SJSA1 (cell line): ENCODE measurements around the gene FOXL1. TPM values are rescaled to one million over a fixed set of nuclear protein-coding genes. Genes with fewer than 3 reads are reported as not detected.

Source experiments
- DNase-seq, 2 experiments: peaks; one replicate each; pipeline ENCODE4 v3.0.0-alpha.2; 2015 to 2020; ENCODE audit warnings: low spot score in 2 of 2, low read depth in 1 of 2
- H3K27ac ChIP-seq: fragments of 250-450 bp; sonication (Bioruptor Pico); 2 replicates; pipeline ENCODE4 v1.5.1; 2020; ENCODE audit warnings: mild to moderate bottlenecking, moderate library complexity
- H3K27me3 ChIP-seq: fragments of 250-450 bp; sonication (Bioruptor Pico); replicated peaks from 2 replicates; pipeline ENCODE4 v1.5.1; 2020; ENCODE audit warnings: mild to moderate bottlenecking, moderate library complexity
- H3K36me3 ChIP-seq: fragments of 250-450 bp; sonication (Bioruptor Pico); 2 replicates; pipeline ENCODE4 v1.5.1; 2020; ENCODE audit warnings: mild to moderate bottlenecking
- H3K4me1 ChIP-seq: fragments of 250-450 bp; sonication (Bioruptor Pico); replicated peaks from 2 replicates; pipeline ENCODE4 v1.6.1; 2021; ENCODE audit warnings: mild to moderate bottlenecking
- H3K4me3 ChIP-seq: fragments of 250-450 bp; sonication (Bioruptor Pico); 2 replicates; pipeline ENCODE4 v1.5.1; 2020; ENCODE audit warnings: mild to moderate bottlenecking
- H3K9me3 ChIP-seq: fragments of 250-450 bp; sonication (Bioruptor Pico); replicated peaks from 2 replicates; pipeline ENCODE4 v1.5.1; 2020; ENCODE audit warnings: mild to moderate bottlenecking
- total RNA-seq: library from RNA; depleted of rRNA; stranded (reverse); fragments of >200 nt; shearing (Covaris generic); gene quantifications from 2 replicates; pipeline ENCODE4 v1.2.3, GENCODE V29; 2014

The FOXL1 gene
- total RNA-seq, 1 experiment from 2014 or later = 43.2 TPM

DNA sequence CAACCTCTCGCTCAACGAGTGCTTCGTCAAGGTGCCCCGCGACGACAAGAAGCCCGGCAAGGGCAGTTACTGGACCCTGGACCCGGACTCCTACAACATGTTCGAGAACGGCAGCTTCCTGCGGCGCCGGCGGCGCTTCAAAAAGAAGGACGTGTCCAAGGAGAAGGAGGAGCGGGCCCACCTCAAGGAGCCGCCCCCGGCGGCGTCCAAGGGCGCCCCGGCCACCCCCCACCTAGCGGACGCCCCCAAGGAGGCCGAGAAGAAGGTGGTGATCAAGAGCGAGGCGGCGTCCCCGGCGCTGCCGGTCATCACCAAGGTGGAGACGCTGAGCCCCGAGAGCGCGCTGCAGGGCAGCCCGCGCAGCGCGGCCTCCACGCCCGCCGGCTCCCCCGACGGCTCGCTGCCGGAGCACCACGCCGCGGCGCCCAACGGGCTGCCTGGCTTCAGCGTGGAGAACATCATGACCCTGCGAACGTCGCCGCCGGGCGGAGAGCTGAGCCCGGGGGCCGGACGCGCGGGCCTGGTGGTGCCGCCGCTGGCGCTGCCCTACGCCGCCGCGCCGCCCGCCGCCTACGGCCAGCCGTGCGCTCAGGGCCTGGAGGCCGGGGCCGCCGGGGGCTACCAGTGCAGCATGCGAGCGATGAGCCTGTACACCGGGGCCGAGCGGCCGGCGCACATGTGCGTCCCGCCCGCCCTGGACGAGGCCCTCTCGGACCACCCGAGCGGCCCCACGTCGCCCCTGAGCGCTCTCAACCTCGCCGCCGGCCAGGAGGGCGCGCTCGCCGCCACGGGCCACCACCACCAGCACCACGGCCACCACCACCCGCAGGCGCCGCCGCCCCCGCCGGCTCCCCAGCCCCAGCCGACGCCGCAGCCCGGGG is 10.4 kb upstream of the FOXL1 start:
- Histone ChIP-seq H3K9me3 (0 out of 2 replicates have a peak, but pooled peaks cover 3% of the 10 kb centered on the region), H3K27me3 (no peaks in the 10 kb centered on the region), H3K27ac (peak overlapping the region; percentile 82), H3K36me3 (peaks cover 60% of the 10 kb centered on the region), H3K4me1 (peaks cover 43% of the 10 kb centered on the region), H3K4me3 (peak overlapping the region; percentile 82)
- DNase-seq = peak in 1 of 2 experiments; percentile 59

DNA sequence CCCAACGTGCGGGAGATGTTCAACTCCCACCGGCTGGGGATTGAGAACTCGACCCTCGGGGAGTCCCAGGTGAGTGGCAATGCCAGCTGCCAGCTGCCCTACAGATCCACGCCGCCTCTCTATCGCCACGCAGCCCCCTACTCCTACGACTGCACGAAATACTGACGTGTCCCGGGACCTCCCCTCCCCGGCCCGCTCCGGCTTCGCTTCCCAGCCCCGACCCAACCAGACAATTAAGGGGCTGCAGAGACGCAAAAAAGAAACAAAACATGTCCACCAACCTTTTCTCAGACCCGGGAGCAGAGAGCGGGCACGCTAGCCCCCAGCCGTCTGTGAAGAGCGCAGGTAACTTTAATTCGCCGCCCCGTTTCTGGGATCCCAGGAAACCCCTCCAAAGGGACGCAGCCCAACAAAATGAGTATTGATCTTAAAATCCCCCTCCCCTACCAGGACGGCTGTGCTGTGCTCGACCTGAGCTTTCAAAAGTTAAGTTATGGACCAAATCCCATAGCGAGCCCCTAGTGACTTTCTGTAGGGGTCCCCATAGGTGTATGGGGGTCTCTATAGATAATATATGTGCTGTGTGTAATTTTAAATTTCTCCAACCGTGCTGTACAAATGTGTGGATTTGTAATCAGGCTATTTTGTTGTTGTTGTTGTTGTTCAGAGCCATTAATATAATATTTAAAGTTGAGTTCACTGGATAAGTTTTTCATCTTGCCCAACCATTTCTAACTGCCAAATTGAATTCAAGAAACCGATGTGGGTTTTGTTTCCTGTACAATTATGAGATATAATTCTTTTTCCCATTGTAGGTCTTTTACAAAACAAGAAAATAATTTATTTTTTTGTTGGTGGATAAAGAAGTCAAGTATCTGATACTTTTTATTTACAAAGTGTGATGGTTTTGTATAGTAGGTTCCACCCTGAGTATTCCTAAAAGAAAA is 9.4 kb upstream of the FOXL1 start:
- H3K36me3 ChIP-seq = peaks cover 70% of the 10 kb centered on the region
- peak in 1 of 2 experiments; percentile 54 for DNase-seq

DNA sequence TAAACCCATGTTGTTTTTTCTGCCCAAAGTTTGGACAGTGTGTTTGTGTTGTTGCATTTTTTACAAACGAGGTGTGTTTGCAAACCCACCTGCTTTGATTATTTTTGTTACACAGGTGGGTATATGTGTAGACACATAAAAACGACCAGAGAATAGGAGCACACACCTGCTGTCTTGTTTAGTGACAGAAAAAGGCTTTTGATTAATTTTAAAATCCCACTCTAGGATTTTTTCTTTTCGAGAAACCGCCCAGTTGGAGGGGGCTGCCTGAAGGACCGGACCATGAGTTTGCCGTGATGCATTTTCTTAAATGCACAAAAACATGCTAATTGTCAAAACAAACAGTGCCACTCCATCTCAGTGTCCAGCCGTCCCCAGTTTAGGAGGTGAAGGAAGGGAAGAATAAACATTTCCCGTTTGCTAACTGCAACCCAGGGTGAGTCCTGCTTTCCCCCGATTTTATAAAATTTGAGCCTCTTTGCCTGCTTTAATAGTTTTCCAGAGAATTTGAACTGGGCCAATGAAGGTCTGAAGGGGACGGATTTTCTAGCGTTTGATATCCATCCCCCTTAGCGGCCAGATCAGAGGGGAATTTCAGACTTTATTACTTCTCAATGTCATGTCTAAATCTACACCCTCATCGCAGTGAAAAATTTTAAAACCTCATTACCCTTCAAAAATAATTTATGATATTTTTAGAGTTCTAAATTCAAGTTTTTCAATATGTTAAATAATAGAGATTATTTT is 8.5 kb upstream of the FOXL1 start:
- Histone ChIP-seq H3K36me3 (peaks cover 79% of the 10 kb centered on the region), H3K27ac (peak overlapping the region; percentile 82), H3K4me1 (peaks cover 45% of the 10 kb centered on the region), H3K27me3 (no peaks in the 10 kb centered on the region), H3K9me3 (0 out of 2 replicates have a peak, but pooled peaks cover 3% of the 10 kb centered on the region), H3K4me3 (peak overlapping the region; percentile 82)
- DNase-seq = peak in 1 of 2 experiments; percentile 65

More for the DNA sequence above, 9.4 kb upstream of the FOXL1 start:
- 0 out of 2 replicates have a peak, but pooled peaks cover 3% of the 10 kb centered on the region for H3K9me3 ChIP-seq
- H3K27me3 ChIP-seq = no peaks in the 10 kb centered on the region
- peaks cover 46% of the 10 kb centered on the region for H3K4me1 ChIP-seq
- peak overlapping the region; percentile 82 for H3K27ac ChIP-seq
- peak overlapping the region; percentile 82 for H3K4me3 ChIP-seq

DNA sequence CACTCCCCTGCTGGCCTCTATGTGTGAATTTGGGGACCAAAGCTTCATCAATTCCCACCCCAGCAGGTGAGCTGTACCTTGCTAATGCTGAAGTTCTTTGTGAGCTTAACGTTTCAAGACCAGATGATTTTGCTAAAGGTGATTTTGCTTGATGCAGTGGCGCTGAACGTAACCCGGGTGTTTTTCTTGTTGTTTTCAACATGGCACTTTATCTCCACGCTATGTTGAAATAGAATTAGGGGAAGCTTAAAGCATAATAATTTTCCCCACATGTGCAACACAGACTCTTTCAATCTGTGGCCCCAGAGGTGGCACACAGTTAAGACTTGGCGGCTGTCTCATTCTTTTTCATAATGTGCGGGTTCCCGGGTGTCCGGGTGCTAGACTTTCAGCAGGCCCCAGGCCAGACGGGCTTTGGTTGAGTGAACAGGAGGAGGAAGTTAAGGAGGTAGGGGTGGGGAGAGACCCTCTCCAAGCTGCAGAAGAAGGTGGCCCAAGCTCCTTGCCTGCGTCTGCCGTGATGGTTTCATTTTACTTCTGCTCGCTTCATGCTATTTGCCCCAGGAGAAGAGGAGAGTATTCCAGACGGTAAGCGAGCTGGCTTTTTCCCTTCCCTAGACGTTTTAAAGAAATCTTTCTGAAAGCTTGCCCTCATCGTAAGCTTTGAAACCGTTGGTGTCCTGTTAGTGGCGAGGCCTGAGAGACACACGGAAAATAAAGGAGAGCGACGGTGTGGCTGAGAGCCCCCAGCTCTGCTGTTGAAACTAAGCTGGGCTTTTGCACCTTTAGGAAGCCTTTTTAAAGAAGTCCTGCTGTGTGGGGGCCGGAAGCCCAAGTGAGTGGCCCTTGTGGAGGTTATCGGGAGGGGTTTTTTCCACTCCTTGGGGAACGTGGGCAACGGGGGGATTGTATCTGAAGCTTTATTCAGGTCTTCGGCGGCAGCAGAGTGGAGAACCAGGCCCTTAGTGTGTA is 7.5 kb upstream of the FOXL1 start:
- peak overlapping the region; percentile 82 for H3K4me3 ChIP-seq
- peaks cover 45% of the 10 kb centered on the region for H3K4me1 ChIP-seq
- H3K9me3 ChIP-seq = 0 out of 2 replicates have a peak, but pooled peaks cover 3% of the 10 kb centered on the region
- H3K27me3 ChIP-seq = no peaks in the 10 kb centered on the region
- peak in 1 of 2 experiments; percentile 70 for DNase-seq
- H3K36me3 ChIP-seq = peaks cover 89% of the 10 kb centered on the region
- peak overlapping the region; percentile 82 for H3K27ac ChIP-seq

GRCh38 chr16:86571530-86571915 is 6.8 kb upstream of the FOXL1 start:
- Histone ChIP-seq H3K27me3 (no peaks in the 10 kb centered on the region), H3K27ac (peak overlapping the region; percentile 82), H3K36me3 (peaks cover 93% of the 10 kb centered on the region), H3K4me1 (peaks cover 44% of the 10 kb centered on the region), H3K4me3 (peak overlapping the region; percentile 82), H3K9me3 (0 out of 2 replicates have a peak, but pooled peaks cover 3% of the 10 kb centered on the region)
- no peak for DNase-seq

DNA sequence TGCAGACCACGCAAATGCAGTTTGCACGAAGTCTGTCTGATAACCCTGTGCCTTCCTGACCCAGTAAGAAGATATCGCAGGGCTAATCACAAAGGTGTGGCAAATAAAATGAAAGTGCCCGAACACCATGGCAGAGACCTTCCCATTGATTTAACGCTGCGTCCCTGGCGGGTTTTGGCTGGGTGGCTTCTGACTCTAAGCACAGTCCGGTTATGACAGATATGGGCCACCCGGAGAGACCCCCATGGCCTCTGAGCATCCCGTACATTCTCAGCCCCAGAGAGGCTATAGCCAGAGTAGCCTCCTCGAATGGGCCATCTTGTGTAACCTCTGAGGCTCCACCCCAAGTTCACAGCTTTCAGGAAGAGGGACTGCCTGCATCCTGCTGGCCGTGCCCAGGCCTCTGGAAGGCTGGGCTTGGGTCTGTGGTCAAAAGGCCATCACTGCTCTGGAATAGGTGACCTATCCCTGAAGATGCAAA is 6.3 kb upstream of the FOXL1 start:
- Histone ChIP-seq H3K4me1 (peaks cover 49% of the 10 kb centered on the region), H3K9me3 (0 out of 2 replicates have a peak, but pooled peaks cover 2% of the 10 kb centered on the region), H3K4me3 (no peak overlapping the region), H3K27ac (peak overlapping the region; percentile 82; the same call in 1 of the 2 replicates), H3K36me3 (peaks cover 95% of the 10 kb centered on the region), H3K27me3 (no peaks in the 10 kb centered on the region)
- DNase-seq = no peak

DNA sequence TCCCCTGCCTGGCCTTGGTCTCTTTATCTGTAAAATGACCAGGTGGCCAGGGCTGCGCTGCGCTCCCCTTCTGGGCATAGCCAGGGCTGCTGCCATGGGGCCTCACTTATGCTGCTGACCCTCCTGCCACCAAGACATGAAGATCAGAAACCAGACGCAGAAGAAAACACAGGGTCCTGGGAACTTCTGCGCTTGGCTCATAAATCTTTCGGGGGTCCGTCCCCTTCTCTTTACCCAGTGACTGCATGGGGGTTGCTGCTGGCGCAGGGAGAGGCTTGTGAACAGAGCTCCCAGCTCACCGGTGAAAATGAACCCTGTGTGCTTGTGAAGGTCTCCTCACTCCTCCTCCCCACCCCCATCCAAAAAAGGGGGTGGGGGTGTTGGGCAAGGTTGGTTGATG is 5.7 kb upstream of the FOXL1 start:
- peaks cover 55% of the 10 kb centered on the region for H3K4me1 ChIP-seq
- H3K27me3 ChIP-seq = no peaks in the 10 kb centered on the region
- H3K4me3 ChIP-seq = no peak overlapping the region
- peak overlapping the region; percentile 82; the same call in 1 of the 2 replicates for H3K27ac ChIP-seq
- H3K36me3 ChIP-seq = peaks cover 90% of the 10 kb centered on the region
- DNase-seq = no peak
- H3K9me3 ChIP-seq = no peaks in the 10 kb centered on the region

DNA sequence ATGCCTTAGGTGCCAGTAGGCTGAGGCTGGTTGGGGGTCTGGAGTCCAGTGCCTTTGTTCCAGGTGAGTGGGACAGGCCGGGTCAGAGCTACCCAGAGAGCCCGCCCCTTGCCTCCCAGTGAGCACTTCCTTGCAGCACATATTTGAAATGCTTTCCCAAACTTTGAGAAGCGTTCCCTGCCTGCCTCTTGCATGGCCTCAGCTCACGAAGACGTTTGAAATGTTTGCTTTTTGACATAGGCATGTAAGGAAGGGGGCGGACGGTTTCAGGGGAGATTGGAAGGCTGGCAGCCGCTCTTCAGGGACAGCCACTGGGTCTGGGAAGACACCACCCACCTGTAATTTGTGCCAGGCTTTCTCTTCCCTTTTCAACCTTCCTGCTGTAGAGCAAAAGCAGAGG is 5.1 kb upstream of the FOXL1 start:
- Histone ChIP-seq H3K9me3 (no peaks in the 10 kb centered on the region), H3K4me1 (peaks cover 59% of the 10 kb centered on the region), H3K36me3 (peaks cover 84% of the 10 kb centered on the region), H3K4me3 (no peak overlapping the region), H3K27me3 (no peaks in the 10 kb centered on the region), H3K27ac (peak overlapping the region; percentile 82; the same call in 1 of the 2 replicates)
- peak in 1 of 2 experiments; percentile 71 for DNase-seq

- no peak for DNase-seq
- 0 out of 2 replicates have a peak overlapping the region, but pooled peaks have one; percentile 82 for H3K27ac ChIP-seq
- H3K9me3 ChIP-seq = no peaks in the 10 kb centered on the region
- H3K4me1 ChIP-seq = peaks cover 63% of the 10 kb centered on the region
- no peak overlapping the region for H3K4me3 ChIP-seq
- peaks cover 81% of the 10 kb centered on the region for H3K36me3 ChIP-seq
- H3K27me3 ChIP-seq = no peaks in the 10 kb centered on the region
Observed at GRCh38 chr16:86573646-86574508, 4.5 kb upstream of the FOXL1 start.

GRCh38 chr16:86574646-86575045 is 3.7 kb upstream of the FOXL1 start:
- Histone ChIP-seq H3K27ac (no peak overlapping the region), H3K36me3 (peaks cover 81% of the 10 kb centered on the region), H3K9me3 (no peaks in the 10 kb centered on the region), H3K4me1 (peaks cover 63% of the 10 kb centered on the region), H3K4me3 (no peak overlapping the region), H3K27me3 (no peaks in the 10 kb centered on the region)
- DNase-seq = no peak

DNA sequence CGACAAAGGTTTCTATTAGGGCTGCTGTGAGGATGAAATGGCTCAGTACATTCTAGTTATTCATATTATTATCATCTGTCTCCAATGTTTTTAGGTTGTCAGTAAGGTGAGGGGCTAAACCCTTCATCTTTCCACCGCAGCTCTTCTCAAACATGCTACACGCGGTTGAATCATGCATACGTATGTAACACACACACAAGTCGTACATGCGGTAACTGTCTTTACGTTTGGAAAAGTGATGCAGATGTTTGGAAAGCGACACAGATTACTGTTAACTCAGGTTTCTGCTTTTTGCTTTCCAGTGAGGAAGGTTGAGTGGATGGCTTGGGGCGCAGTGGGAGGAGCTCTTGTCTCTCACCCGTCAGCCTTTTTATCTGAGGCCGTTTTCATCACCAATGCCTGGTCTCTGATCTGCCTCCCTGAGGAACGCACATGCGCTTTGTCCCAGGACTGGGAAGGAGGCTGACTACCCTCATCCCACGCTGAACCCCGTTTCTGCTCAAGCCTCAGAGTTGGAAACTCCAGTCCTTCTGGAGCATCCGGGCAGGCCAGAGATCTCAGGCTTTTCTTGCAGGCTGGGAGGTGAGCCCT is 3.2 kb upstream of the FOXL1 start:
- H3K27me3 ChIP-seq = no peaks in the 10 kb centered on the region
- no peak overlapping the region for H3K27ac ChIP-seq
- H3K36me3 ChIP-seq = peaks cover 81% of the 10 kb centered on the region
- no peak for DNase-seq
- peaks cover 63% of the 10 kb centered on the region for H3K4me1 ChIP-seq
- H3K4me3 ChIP-seq = no peak overlapping the region
- no peaks in the 10 kb centered on the region for H3K9me3 ChIP-seq
